Omental fat pad (tissue), 4 donors: ENCODE measurements around the gene METTL23. TPM values are rescaled to one million over a fixed set of nuclear protein-coding genes. Genes with fewer than 3 reads are reported as not detected.

Experiments used
- ATAC-seq: fragments of 150-250 bp; one replicate; pipeline ENCODE4 v1.9.1; 2016; ENCODE audit warnings: mild to moderate bottlenecking, moderate library complexity; ENCODE audit not compliant: low FRiP score
- DNase-seq: peaks from one replicate; pipeline ENCODE4 v3.0.0-alpha.2; 2019; ENCODE audit warnings: low spot score
- total RNA-seq, 4 donors: library from RNA; depleted of rRNA; stranded (reverse); fragments of >200 nt; gene quantifications; one replicate each; pipeline ENCODE4 v1.1.0, GENCODE V29; 2016
- TF ChIP-seq, protein P1 (sequence below), 3 donors: fragments of 450-650 bp; IDR thresholded peaks; one replicate each; pipeline ENCODE4 v1.5.1; 2016 to 2017; ENCODE audit warnings: antibody characterized with exemption in 3 of 3, mild to moderate bottlenecking in 3 of 3, moderate library complexity in 2 of 3

Gene METTL23, protein sequence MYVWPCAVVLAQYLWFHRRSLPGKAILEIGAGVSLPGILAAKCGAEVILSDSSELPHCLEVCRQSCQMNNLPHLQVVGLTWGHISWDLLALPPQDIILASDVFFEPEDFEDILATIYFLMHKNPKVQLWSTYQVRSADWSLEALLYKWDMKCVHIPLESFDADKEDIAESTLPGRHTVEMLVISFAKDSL
- total RNA-seq = 10 to 100 TPM; 13.6 to 30.2 (median 26.9) TPM

DNA sequence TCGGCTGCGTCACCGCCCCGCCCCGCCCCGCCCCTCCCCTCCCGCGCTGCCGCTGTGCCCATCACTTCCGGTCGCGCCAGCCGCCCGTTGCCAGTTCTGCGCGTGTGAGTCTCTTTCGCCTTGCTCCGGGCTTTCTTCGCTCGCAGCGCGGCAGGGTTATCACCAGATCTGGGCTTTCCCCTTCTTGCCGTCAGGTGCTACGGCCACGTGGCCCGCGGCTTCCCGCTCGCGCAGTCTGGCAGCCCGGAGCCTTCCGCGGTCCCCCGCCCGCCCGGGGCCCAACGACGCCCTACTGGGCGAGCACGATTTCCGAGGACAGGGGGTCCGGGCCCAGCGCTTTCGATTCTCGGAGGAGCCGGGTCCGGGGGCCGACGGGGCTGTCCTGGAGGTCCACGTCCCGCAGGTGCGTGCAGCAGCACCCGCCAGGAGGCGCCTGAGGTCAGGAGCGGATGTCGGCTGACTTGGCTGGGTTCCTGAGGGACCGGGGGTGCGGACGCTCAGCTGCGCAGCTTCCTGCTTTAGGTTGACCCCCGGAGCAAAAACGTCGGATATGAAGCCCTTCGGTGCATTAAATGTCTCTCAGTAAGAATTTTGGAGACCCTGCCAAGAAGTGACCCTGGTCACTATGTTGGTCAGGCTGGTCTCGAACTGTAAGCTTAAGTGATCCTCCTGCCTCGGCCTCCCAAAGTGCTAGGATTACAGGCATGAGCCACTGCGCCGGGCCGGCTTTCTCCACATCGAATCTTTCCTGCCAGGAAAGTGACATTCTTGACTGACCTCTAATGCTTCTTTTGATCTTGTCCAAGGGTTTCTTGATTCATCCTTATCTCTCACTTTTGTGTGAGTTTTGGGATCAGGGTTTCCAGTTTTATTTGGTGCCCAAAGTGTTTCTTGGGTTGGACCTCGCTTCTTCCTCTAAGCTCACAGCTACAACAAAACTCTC lies at the start of gene METTL23:
Gene METTL23 (plus strand): TSS at position 64 of the 943 bp plus-strand sequence. CDS start 2,872 bp downstream, outside the sequence.
- DNase-seq (peak; percentile 48), ATAC-seq (peak; percentile 70)
- TF ChIP-seq, protein P1, sequence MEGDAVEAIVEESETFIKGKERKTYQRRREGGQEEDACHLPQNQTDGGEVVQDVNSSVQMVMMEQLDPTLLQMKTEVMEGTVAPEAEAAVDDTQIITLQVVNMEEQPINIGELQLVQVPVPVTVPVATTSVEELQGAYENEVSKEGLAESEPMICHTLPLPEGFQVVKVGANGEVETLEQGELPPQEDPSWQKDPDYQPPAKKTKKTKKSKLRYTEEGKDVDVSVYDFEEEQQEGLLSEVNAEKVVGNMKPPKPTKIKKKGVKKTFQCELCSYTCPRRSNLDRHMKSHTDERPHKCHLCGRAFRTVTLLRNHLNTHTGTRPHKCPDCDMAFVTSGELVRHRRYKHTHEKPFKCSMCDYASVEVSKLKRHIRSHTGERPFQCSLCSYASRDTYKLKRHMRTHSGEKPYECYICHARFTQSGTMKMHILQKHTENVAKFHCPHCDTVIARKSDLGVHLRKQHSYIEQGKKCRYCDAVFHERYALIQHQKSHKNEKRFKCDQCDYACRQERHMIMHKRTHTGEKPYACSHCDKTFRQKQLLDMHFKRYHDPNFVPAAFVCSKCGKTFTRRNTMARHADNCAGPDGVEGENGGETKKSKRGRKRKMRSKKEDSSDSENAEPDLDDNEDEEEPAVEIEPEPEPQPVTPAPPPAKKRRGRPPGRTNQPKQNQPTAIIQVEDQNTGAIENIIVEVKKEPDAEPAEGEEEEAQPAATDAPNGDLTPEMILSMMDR (IDR thresholded peaks at IDR 0.05) = peak in 1 of 3 donors; percentile 82

DNA sequence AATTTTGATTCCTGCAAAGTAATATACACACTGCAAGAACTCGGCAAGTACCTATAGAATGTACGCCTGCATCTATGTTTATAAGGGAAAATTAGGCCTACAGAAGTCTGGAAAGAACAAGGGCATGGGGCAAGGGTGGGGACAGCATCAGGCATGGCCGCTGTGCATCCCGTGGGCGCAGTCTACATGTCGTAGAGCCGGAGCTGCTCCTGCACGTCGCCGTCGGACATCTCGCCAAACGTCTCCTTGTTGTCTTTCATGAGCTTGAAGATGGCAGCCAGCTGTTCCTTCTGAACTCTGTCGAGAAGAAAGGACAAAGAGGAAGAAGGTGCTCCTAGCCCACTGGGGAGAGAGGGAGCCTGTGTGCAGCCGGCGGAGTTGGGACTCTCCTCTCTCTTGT lies 49.2 kb upstream of the METTL23 start:
- DNase-seq (no peak), ATAC-seq (no peak)

GRCh38 chr17:76678330-76678729 lies 48.3 kb upstream of the METTL23 start:
- DNase-seq = no peak
- no peak for ATAC-seq
- TF ChIP-seq, protein P1 (IDR thresholded peaks at IDR 0.05) = no peak

More for the DNA sequence above, 49.2 kb upstream of the METTL23 start:
- TF ChIP-seq, protein P1 (IDR thresholded peaks at IDR 0.05) = no peak

DNA sequence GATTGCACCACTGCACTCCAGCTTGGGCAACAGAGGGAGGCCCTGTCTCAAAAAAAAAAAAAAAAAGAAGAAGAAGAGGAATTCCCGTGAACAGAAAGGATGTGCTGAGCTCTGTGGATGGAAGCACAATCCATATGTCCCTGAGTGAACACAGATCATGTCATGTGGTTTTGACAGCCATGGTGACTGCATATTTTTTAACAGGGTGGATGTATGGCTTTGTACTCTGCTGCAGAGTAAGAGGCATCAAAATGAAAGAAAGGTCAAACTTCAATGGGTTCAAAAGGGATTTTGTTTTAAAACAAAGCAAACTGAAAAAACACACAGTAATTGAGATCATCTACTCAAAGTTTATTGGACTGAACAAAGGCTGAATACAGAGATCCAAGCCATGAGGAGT lies 47.4 kb upstream of the METTL23 start:
- DNase-seq (no peak), ATAC-seq (no peak)
- TF ChIP-seq, protein P1 (IDR thresholded peaks at IDR 0.05) = no peak

DNA sequence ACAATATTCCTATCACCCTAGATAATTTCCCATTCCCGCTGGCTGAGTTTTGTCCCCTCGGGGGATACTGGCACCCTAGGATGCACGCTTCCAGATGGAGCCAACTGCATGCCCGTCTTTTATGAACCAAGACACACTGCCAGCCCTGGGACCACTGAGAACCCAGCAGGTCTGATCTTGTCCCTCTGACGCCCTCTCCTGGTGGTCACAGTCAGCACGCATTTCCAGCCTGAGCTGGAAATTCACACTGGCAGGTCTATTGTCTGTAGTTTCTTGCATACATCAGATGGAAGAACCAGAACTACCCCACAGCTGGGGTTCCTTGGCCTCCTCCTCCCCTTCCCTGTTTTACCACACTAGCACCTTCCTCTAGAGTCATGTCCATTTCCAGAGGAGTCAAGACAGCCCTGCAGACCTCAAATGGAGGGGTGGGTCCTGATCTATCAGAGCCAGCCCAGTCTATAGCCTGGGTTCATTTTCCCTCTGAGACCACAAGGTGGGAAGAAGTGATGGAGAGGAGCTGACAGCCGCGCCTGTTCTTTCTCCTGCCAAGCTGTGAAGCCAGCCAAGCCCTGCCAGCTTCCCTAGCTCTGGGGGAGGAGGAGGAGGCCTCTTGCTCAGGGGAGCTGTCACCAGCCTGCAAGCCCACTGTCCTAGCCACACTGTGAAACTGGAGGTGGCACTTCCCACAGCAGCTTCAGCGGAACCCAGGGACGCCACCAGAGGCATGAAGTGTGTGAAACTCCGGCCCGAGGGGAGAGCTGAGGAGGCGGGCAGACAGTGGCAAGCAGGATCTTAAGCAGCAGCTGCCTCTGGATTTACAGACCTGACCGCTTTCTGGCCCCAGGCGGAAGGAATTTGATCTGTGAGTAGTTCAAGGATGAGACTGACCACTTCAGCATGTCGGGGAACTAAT lies 45.2 kb upstream of the METTL23 start:
- DNase-seq (peak; percentile 46), ATAC-seq (peak; percentile 41)
- TF ChIP-seq, protein P1 (IDR thresholded peaks at IDR 0.05) = peak in 1 of 3 donors; percentile 53

DNA sequence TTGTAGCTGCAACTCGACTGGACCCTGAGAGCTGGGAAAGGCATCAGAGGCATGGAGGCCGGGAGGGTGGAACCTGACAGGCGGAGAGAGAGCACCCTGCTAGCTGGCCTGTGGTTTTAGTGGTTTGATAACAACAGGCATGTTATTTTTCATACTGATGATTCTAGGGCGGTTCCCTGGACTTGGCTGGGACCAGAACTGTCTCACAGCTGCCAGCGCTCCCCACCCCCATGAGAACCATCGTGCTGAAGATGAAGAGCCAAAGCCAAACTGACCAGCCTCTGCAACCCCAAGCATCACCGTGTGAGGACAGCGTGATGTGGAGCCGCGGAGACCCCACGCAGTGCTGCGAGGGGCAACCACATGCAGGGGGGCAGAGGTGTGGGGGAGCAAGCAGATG lies 44.3 kb upstream of the METTL23 start:
- peak; percentile 36 for ATAC-seq
- TF ChIP-seq, protein P1 (IDR thresholded peaks at IDR 0.05) = no peak
- no peak for DNase-seq
